Activated naive CD8-positive, alpha-beta T cell treated with anti-CD3 and anti-CD28 coated beads for 36 hours (primary cell): ENCODE measurements around the gene RECQL5. TPM values are rescaled to one million over a fixed set of nuclear protein-coding genes. Genes with fewer than 3 reads are reported as not detected.
"Not testable (repeated sequence)": the region's sequence is repeated elsewhere in the genome, so short reads cannot be mapped to it uniquely, and the experiment has no call there.

Experiments
- DNase-seq: peaks from one replicate; pipeline ENCODE4 v3.0.0; 2021
- H3K27ac Mint-ChIP-seq: one replicate; pipeline ENCODE4 v1.8.0; 2022; ENCODE audit warnings: mild to moderate bottlenecking, moderate library complexity, mixed read lengths
- H3K27me3 Mint-ChIP-seq: one replicate; pipeline ENCODE4 v1.8.0; 2022; ENCODE audit warnings: mild to moderate bottlenecking, mixed read lengths
- H3K36me3 Mint-ChIP-seq: one replicate; pipeline ENCODE4 v1.8.0; 2021; ENCODE audit warnings: mild to moderate bottlenecking, mixed read lengths
- H3K4me1 Mint-ChIP-seq: one replicate; pipeline ENCODE4 v1.8.0; 2021; ENCODE audit warnings: mixed read lengths
- H3K4me3 Mint-ChIP-seq: one replicate; pipeline ENCODE4 v1.8.0; 2022; ENCODE audit warnings: mild to moderate bottlenecking, moderate library complexity, mixed read lengths
- H3K9me3 Mint-ChIP-seq: one replicate; pipeline ENCODE4 v1.8.0; 2022; ENCODE audit warnings: mixed read lengths
- total RNA-seq, 2 experiments: library from RNA; stranded (reverse); gene quantifications; one replicate each; pipeline ENCODE4 v1.2.3, GENCODE V29; 2021

RECQL5 gene
- total RNA-seq, 2 experiments from 2014 or later = 31.4 to 32.6 TPM

DNA sequence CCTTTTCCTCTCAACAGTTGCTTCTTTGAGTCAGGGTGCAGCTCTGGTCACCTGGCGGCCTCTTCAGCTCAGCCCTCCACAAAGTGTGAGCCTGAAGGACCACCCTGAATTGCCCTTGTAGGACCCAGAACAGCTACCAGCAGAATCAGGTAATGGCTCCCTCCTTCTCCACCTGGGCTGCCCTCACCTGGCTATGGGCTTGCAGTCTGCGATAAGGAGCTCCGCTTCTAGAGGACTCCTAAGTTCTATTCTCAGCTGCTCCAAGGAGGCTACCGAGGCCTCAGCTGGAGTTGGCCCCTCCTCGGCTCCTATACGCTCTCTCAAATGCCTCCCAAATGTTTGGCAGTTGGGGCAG, 20.3 kb downstream of the RECQL5 start:
- Mint-ChIP-seq H3K27ac (no peak overlapping the region), H3K36me3 (peaks cover 4% of the 10 kb centered on the region), H3K27me3 (no peaks in the 10 kb centered on the region), H3K4me3 (no peak overlapping the region), H3K9me3 (no peaks in the 10 kb centered on the region), H3K4me1 (peaks cover 5% of the 10 kb centered on the region)
- DNase-seq = no peak

GRCh38 chr17:75645889-75646637, 20.9 kb downstream of the RECQL5 start:
- peak overlapping the region; percentile 66 for H3K27ac Mint-ChIP-seq
- H3K9me3 Mint-ChIP-seq = no peaks in the 10 kb centered on the region

DNA sequence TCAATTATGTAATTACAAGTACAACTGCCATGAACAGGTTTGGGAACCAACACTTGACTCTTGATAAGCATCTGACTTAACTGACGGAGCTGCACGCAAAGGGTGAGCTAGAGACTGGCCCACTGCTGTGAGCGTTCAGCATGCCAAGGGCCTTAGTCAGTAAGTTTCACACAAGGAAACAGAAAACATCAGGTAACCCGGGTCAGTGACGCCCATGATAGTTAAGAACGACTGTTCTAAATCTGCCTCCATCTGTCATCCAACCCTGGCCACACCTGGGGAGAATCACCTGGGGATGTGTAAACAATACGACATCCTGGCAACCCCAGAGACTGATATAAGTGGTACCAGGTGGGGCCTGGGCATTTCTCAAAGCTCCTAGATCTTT, 21.5 kb downstream of the RECQL5 start:
- Mint-ChIP-seq H3K4me1 (peaks cover 5% of the 10 kb centered on the region), H3K36me3 (peaks cover 3% of the 10 kb centered on the region), H3K27me3 (no peaks in the 10 kb centered on the region), H3K27ac (no peak overlapping the region), H3K9me3 (no peaks in the 10 kb centered on the region), H3K4me3 (no peak overlapping the region)
- DNase-seq = no peak

More at GRCh38 chr17:75645889-75646637, 20.9 kb downstream of the RECQL5 start:
- peaks cover 4% of the 10 kb centered on the region for H3K36me3 Mint-ChIP-seq
- peak; percentile 20 for DNase-seq
- H3K4me1 Mint-ChIP-seq = peaks cover 5% of the 10 kb centered on the region
- no peaks in the 10 kb centered on the region for H3K27me3 Mint-ChIP-seq
- no peak overlapping the region for H3K4me3 Mint-ChIP-seq

DNA sequence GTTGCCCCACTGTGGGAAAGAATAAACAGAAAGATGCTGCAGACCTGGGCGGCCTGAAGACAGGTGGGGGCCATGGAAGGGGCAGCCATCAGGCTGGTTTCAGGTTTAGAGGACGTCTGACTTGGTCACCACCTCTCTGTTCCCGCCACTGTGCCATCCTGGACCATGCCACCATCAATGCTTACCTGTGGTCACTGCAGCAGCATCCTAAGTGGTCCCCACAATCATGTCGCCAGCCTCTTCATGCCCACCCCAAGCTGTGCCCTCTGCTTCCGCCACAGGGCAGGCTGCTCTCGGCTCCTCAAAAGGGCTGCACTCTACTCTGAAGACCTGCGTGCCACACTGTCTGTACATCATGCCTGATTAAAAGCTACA, 23.3 kb downstream of the RECQL5 start:
- H3K36me3 Mint-ChIP-seq = no peaks in the 10 kb centered on the region
- H3K4me3 Mint-ChIP-seq = no peak overlapping the region
- no peak overlapping the region for H3K27ac Mint-ChIP-seq
- H3K9me3 Mint-ChIP-seq = no peaks in the 10 kb centered on the region
- H3K27me3 Mint-ChIP-seq = no peaks in the 10 kb centered on the region
- H3K4me1 Mint-ChIP-seq = peaks cover 5% of the 10 kb centered on the region
- DNase-seq = no peak

- Mint-ChIP-seq H3K27ac (no peak overlapping the region), H3K36me3 (no peaks in the 10 kb centered on the region), H3K4me3 (no peak overlapping the region), H3K9me3 (no peaks in the 10 kb centered on the region), H3K27me3 (no peaks in the 10 kb centered on the region), H3K4me1 (peaks cover 5% of the 10 kb centered on the region)
- DNase-seq = no peak
Measured at GRCh38 chr17:75642784-75643642, 23.9 kb downstream of the RECQL5 start.

GRCh38 chr17:75642182-75642783, 24.7 kb downstream of the RECQL5 start:
- H3K27me3 Mint-ChIP-seq = no peaks in the 10 kb centered on the region
- H3K4me1 Mint-ChIP-seq = peaks cover 5% of the 10 kb centered on the region
- no peaks in the 10 kb centered on the region for H3K9me3 Mint-ChIP-seq
- no peak overlapping the region for H3K4me3 Mint-ChIP-seq
- no peaks in the 10 kb centered on the region for H3K36me3 Mint-ChIP-seq
- H3K27ac Mint-ChIP-seq = no peak overlapping the region
- no peak for DNase-seq

GRCh38 chr17:75641343-75641742, 25.6 kb downstream of the RECQL5 start:
- Mint-ChIP-seq H3K4me1 (peaks cover 5% of the 10 kb centered on the region), H3K27ac (no peak overlapping the region), H3K27me3 (no peaks in the 10 kb centered on the region), H3K36me3 (no peaks in the 10 kb centered on the region), H3K9me3 (no peaks in the 10 kb centered on the region), H3K4me3 (no peak overlapping the region)
- DNase-seq = no peak

- no peak for DNase-seq
- no peaks in the 10 kb centered on the region for H3K9me3 Mint-ChIP-seq
- H3K4me1 Mint-ChIP-seq = no peaks in the 10 kb centered on the region
- H3K36me3 Mint-ChIP-seq = no peaks in the 10 kb centered on the region
- H3K4me3 Mint-ChIP-seq = no peak overlapping the region
- no peak overlapping the region for H3K27ac Mint-ChIP-seq
- H3K27me3 Mint-ChIP-seq = no peaks in the 10 kb centered on the region
Measured at GRCh38 chr17:75640556-75641119, 26.3 kb downstream of the RECQL5 start.

DNA sequence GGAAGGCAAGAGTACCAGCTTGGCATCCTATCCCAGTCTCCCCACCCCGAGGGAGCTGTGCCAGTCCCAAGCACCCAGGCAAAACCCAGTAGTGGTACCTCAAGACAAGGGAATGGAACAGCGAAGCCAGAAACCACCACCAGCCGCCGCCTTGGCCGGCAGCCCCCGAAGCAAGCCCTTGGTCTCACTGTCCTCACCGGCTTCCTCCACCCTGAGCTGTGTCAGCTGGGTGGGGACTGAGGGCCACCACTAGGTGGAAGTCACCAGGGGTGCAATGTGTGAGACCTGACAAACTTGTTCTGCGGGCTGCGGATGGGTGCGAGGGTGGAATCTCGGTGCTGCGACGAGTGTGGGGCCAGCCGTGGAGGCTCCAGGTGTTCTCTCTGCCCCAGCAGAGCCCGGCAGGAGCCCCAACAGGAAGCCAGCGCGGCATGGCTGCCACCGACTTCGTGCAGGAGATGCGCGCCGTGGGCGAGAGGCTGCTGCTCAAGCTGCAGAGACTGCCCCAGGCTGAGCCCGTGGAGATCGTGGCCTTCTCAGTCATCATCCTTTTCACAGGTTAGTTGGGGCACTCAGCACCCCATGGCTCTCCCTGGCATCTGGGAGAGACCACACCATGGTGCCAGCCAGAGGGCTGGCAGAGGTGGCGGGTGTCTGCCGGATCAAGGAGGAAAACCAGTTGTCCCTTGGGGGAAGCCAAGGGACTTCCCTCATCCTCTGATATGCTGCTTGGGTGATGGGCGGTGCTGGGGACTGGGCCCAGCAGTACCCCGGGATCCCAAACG, 27.0 kb downstream of the RECQL5 start:
- Mint-ChIP-seq H3K27ac (no peak overlapping the region), H3K27me3 (no peaks in the 10 kb centered on the region), H3K9me3 (no peaks in the 10 kb centered on the region), H3K36me3 (no peaks in the 10 kb centered on the region), H3K4me3 (no peak overlapping the region), H3K4me1 (no peaks in the 10 kb centered on the region)
- no peak for DNase-seq

GRCh38 chr17:75639327-75639726, 27.6 kb downstream of the RECQL5 start:
- no peaks in the 10 kb centered on the region for H3K9me3 Mint-ChIP-seq
- no peak overlapping the region for H3K27ac Mint-ChIP-seq
- H3K4me3 Mint-ChIP-seq = no peak overlapping the region
- H3K4me1 Mint-ChIP-seq = no peaks in the 10 kb centered on the region
- no peak for DNase-seq
- no peaks in the 10 kb centered on the region for H3K36me3 Mint-ChIP-seq
- no peaks in the 10 kb centered on the region for H3K27me3 Mint-ChIP-seq

- no peak for DNase-seq
- H3K36me3 Mint-ChIP-seq = no peaks in the 10 kb centered on the region
- H3K4me3 Mint-ChIP-seq = no peak overlapping the region
- peaks cover 2% of the 10 kb centered on the region for H3K4me1 Mint-ChIP-seq
- no peaks in the 10 kb centered on the region for H3K9me3 Mint-ChIP-seq
- H3K27me3 Mint-ChIP-seq = no peaks in the 10 kb centered on the region
- H3K27ac Mint-ChIP-seq = no peak overlapping the region
Measured at GRCh38 chr17:75638893-75639292, 28.1 kb downstream of the RECQL5 start.

- not testable (repeated sequence) for H3K4me1 Mint-ChIP-seq, H3K9me3 Mint-ChIP-seq, H3K4me3 Mint-ChIP-seq, H3K36me3 Mint-ChIP-seq, H3K27me3 Mint-ChIP-seq, DNase-seq, H3K27ac Mint-ChIP-seq
Measured at GRCh38 chr17:75638039-75638438, 28.9 kb downstream of the RECQL5 start.

DNA sequence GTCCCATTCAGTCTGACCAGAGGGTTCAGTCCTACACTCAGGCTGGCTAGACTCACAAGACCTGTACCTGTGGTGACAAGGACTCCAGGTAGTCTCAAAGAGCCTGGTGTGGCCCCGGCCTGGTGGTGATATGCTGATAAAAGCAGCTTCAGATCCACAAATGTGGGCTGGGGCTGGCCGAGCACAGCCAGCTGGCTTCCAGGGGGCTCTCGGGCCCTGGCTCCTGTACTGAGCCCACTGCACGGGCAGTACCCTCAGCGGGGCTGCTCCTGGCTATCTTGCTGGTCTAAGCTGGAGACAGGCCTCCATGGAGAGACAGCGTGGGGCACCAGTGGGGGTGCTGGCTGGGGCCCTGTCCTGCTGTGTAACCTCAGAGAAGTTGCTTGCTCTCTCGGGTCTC, 29.4 kb downstream of the RECQL5 start:
- H3K36me3 Mint-ChIP-seq = no peaks in the 10 kb centered on the region
- no peak overlapping the region for H3K4me3 Mint-ChIP-seq
- no peak overlapping the region for H3K27ac Mint-ChIP-seq
- peaks cover 5% of the 10 kb centered on the region for H3K4me1 Mint-ChIP-seq
- H3K27me3 Mint-ChIP-seq = no peaks in the 10 kb centered on the region
- no peak for DNase-seq
- no peaks in the 10 kb centered on the region for H3K9me3 Mint-ChIP-seq

GRCh38 chr17:75637143-75637538, 29.8 kb downstream of the RECQL5 start:
- Mint-ChIP-seq H3K36me3 (no peaks in the 10 kb centered on the region), H3K9me3 (no peaks in the 10 kb centered on the region), H3K27me3 (no peaks in the 10 kb centered on the region), H3K27ac (no peak overlapping the region), H3K4me3 (no peak overlapping the region), H3K4me1 (peaks cover 5% of the 10 kb centered on the region)
- no peak for DNase-seq
